Tibial nerve (tissue), 3 donors: ENCODE results near the gene EMC9.

Experiments
- POLR2A ChIP-seq, 2 donors: fragments of 450-650 bp; IDR thresholded peaks; one replicate each; pipeline ENCODE4 v1.6.1; 2017; ENCODE audit warnings: antibody characterized with exemption in 2 of 2, mild to moderate bottlenecking in 2 of 2, moderate library complexity in 2 of 2
- TF ChIP-seq, protein P1 (sequence below), 5 experiments: fragments of 200-600 bp in 3 of 5; fragments of 450-650 bp in 2 of 5; sonication (generic) in 3 of 5; IDR thresholded peaks; one replicate each; pipeline ENCODE4 v1.5.1; 2016 to 2019; ENCODE audit warnings: antibody characterized with exemption in 5 of 5, mild to moderate bottlenecking in 3 of 5, moderate library complexity in 2 of 5

DNA sequence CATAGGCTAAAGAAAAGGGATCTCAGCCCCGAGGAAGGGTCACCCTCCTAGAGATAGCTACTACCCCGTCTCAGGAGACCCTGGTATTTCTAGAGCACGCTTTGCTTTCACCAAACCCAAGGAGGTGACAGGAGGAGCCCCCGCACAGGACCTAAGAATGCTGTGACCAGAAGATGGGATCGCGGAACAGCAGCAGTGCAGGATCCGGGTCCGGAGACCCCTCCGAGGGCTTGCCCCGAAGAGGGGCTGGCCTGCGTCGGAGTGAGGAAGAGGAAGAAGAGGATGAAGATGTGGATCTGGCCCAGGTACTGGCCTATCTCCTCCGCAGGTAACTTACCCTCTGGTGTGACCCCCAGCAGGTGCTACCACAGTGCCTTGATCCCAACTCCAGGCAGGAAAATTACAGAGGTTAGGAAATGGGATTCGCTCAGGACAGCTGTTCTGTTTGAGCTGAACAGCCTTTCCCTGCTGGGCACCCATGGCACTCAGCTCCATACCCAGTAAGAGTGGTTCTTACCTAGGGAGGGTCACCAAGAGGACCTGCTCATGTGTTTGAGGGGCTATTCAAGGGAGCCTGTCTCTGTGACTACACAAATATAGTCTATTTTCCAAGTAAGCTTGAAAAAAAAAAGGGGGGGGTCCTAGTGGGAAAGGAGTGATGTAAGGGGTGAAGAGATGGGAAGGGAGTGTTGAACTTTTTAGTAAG is 25.8 kb downstream of the EMC9 start:
- TF ChIP-seq POLR2A (IDR thresholded peaks at IDR 0.05) = peak in 1 of 2 donors; percentile 4
- TF ChIP-seq, protein P1, sequence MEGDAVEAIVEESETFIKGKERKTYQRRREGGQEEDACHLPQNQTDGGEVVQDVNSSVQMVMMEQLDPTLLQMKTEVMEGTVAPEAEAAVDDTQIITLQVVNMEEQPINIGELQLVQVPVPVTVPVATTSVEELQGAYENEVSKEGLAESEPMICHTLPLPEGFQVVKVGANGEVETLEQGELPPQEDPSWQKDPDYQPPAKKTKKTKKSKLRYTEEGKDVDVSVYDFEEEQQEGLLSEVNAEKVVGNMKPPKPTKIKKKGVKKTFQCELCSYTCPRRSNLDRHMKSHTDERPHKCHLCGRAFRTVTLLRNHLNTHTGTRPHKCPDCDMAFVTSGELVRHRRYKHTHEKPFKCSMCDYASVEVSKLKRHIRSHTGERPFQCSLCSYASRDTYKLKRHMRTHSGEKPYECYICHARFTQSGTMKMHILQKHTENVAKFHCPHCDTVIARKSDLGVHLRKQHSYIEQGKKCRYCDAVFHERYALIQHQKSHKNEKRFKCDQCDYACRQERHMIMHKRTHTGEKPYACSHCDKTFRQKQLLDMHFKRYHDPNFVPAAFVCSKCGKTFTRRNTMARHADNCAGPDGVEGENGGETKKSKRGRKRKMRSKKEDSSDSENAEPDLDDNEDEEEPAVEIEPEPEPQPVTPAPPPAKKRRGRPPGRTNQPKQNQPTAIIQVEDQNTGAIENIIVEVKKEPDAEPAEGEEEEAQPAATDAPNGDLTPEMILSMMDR (IDR thresholded peaks at IDR 0.05) = no peak
